Osteocyte (in vitro differentiated cells): ENCODE data around the gene GABRG3. TPM values are rescaled to one million over a fixed set of nuclear protein-coding genes. Genes with fewer than 3 reads are reported as not detected.
"Not testable (repeated sequence)": the region's sequence is repeated elsewhere in the genome, so short reads cannot be mapped to it uniquely, and the experiment has no call there.

Experiments used
- DNase-seq: peaks from one replicate; pipeline ENCODE4 v3.0.0; 2021; ENCODE audit warnings: mixed read lengths; ENCODE audit not compliant: unreplicated experiment; ENCODE audit errors: extremely low spot score
- H3K27ac Mint-ChIP-seq: one replicate; pipeline ENCODE4 v1.8.0; 2021; ENCODE audit warnings: mild to moderate bottlenecking, mixed read lengths; ENCODE audit not compliant: unreplicated experiment
- H3K27me3 Mint-ChIP-seq: one replicate; pipeline ENCODE4 v1.8.0; 2021; ENCODE audit warnings: mixed read lengths; ENCODE audit not compliant: unreplicated experiment
- H3K36me3 Mint-ChIP-seq: one replicate; pipeline ENCODE4 v1.8.0; 2021; ENCODE audit warnings: mixed read lengths; ENCODE audit not compliant: unreplicated experiment
- H3K4me1 Mint-ChIP-seq: one replicate; pipeline ENCODE4 v1.8.0; 2021; ENCODE audit warnings: mixed read lengths; ENCODE audit not compliant: unreplicated experiment
- H3K4me3 Mint-ChIP-seq: one replicate; pipeline ENCODE4 v1.8.0; 2021; ENCODE audit warnings: mild to moderate bottlenecking, moderate library complexity, mixed read lengths; ENCODE audit not compliant: unreplicated experiment
- H3K9me3 Mint-ChIP-seq: one replicate; pipeline ENCODE4 v1.8.0; 2021; ENCODE audit warnings: mixed read lengths; ENCODE audit not compliant: unreplicated experiment
- CTCF ChIP-seq: fragments of 200-600 bp; sonication (generic); IDR thresholded peaks from 2 replicates; pipeline ENCODE4 v1.5.0; 2021; ENCODE audit warnings: antibody characterized with exemption, mild to moderate bottlenecking, moderate library complexity
- total RNA-seq: library from RNA; stranded (reverse); gene quantifications from 2 replicates; pipeline ENCODE4 v1.2.1, GENCODE V29; 2021

GABRG3 gene
- total RNA-seq, 1 donor from 2014 or later: 0.19 TPM

GRCh38 chr15:26981492-26981891 lies 10.5 kb downstream of the GABRG3 start:
- Mint-ChIP-seq H3K27me3 (peaks cover 2% of the 10 kb centered on the region), H3K9me3 (no peaks in the 10 kb centered on the region), H3K36me3 (no peaks in the 10 kb centered on the region), H3K4me1 (no peaks in the 10 kb centered on the region), H3K27ac (no peak overlapping the region), H3K4me3 (no peak overlapping the region)
- TF ChIP-seq CTCF: no peak
- no peak for DNase-seq

DNA sequence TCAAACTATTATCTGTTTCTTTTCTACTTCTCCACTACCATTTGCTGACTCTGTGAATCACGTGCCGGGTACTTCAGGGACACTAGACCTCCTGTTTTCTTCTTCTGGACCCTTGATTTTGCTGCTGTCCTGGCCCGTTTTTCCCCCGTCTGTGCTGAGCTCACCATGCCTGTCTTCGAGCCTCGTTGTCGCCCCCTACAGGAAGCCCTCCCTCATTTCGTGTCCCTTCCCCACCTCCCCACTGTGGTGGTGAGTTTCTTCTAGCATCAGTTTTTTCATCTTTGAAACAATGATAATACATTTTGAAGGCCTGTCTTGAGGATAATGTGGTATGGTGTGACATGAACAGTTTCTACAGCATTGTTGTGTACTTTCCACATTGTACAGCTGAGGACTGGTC lies 12.8 kb downstream of the GABRG3 start:
- TF ChIP-seq CTCF: no peak
- Mint-ChIP-seq H3K9me3 (no peaks in the 10 kb centered on the region), H3K4me3 (no peak overlapping the region), H3K27me3 (no peaks in the 10 kb centered on the region), H3K27ac (no peak overlapping the region), H3K36me3 (no peaks in the 10 kb centered on the region), H3K4me1 (no peaks in the 10 kb centered on the region)
- no peak for DNase-seq

- H3K27me3 Mint-ChIP-seq: peaks cover 4% of the 10 kb centered on the region
- no peaks in the 10 kb centered on the region for H3K9me3 Mint-ChIP-seq
- DNase-seq: no peak
- H3K36me3 Mint-ChIP-seq: no peaks in the 10 kb centered on the region
- TF ChIP-seq CTCF: no peak
- no peaks in the 10 kb centered on the region for H3K4me1 Mint-ChIP-seq
- no peak overlapping the region for H3K27ac Mint-ChIP-seq
- no peak overlapping the region for H3K4me3 Mint-ChIP-seq
These were observed 14.1 kb downstream of the GABRG3 start for GRCh38 chr15:26985050-26985449.

GRCh38 chr15:26996250-26996649 lies 25.3 kb downstream of the GABRG3 start:
- no peaks in the 10 kb centered on the region for H3K4me1 Mint-ChIP-seq
- DNase-seq: no peak
- no peak overlapping the region for H3K4me3 Mint-ChIP-seq

DNA sequence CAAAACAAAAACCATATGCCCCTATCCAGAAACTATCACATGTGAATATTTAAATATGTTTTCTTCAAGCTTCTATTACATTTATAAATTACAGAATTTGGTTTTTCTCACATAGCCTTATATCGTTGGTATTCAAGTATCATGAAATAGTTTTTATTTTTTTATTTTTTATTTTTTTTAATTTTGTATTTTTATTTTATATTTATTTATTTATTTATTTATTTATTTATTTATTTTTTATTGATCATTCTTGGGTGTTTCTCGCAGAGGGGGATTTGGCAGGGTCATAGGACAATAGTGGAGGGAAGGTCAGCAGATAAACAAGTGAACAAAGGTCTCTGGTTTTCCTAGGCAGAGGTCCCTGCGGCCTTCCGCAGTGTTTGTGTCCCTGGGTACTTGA lies 32.0 kb downstream of the GABRG3 start:
- H3K27ac Mint-ChIP-seq, H3K27me3 Mint-ChIP-seq: not testable (repeated sequence)

More at GRCh38 chr15:26996250-26996649, 25.3 kb downstream of the GABRG3 start:
- TF ChIP-seq CTCF: no peak
- Mint-ChIP-seq H3K27me3 (peaks cover 16% of the 10 kb centered on the region), H3K27ac (no peak overlapping the region), H3K36me3 (no peaks in the 10 kb centered on the region), H3K9me3 (peaks cover 26% of the 10 kb centered on the region)

DNA sequence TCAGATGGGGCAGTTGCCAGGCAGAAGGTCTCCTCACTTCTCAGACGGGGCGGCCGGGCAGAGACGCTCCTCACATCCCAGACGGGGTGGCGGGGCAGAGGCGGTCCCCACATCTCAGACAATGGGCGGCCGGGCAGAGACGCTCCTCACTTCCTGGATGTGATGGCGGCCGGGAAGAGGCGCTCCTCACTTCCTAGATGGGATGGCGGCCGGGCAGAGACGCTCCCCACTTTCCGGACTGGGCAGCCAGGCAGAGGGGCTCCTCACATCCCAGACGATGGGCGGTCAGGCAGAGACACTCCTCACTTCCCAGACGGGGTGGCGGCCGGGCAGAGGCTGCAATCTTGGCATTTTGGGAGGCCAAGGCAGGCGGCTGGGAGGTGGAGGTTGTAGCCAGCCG lies 33.2 kb downstream of the GABRG3 start:
- not testable (repeated sequence) for H3K9me3 Mint-ChIP-seq, H3K27me3 Mint-ChIP-seq

More for the DNA sequence above, 32.0 kb downstream of the GABRG3 start:
- not testable (repeated sequence) for H3K4me1 Mint-ChIP-seq, H3K4me3 Mint-ChIP-seq, H3K9me3 Mint-ChIP-seq, DNase-seq, H3K36me3 Mint-ChIP-seq

More for the DNA sequence above, 33.2 kb downstream of the GABRG3 start:
- not testable (repeated sequence) for H3K4me1 Mint-ChIP-seq, DNase-seq, H3K4me3 Mint-ChIP-seq, H3K27ac Mint-ChIP-seq, H3K36me3 Mint-ChIP-seq
